GM21526 (cell line): ENCODE measurements around the gene ZNF540.
"Not testable (repeated sequence)": the region's sequence is repeated elsewhere in the genome, so short reads cannot be mapped to it uniquely, and the experiment has no call there.

Experiments used
- ATAC-seq: cut with Tn5 transposase; IDR thresholded peaks from one replicate; pipeline ENCODE4 v1.9.1; 2021; ENCODE audit warnings: moderate library complexity; ENCODE audit not compliant: unreplicated experiment, low FRiP score

The ZNF540 gene

GRCh38 chr19:37594304-37594981 lies at the start of gene ZNF540, which contains the start of gene ZNF571:
ZNF540 (plus strand) TSS chr19:37594876; CDS start chr19:37598448, 3,572 bp downstream.
ZNF571 (minus strand) TSS chr19:37594792; CDS start chr19:37586676, 8,116 bp downstream.
- ATAC-seq = peak; percentile 94

GRCh38 chr19:37551129-37551993 lies 43.3 kb upstream of the ZNF540 start:
- ATAC-seq = no peak

- no peak for ATAC-seq
Measured at GRCh38 chr19:37563518-37563917, 31.2 kb upstream of the ZNF540 start.

- ATAC-seq = no peak
Measured at GRCh38 chr19:37564624-37565369, 29.9 kb upstream of the ZNF540 start.

GRCh38 chr19:37565370-37565669 lies 29.4 kb upstream of the ZNF540 start:
- no peak for ATAC-seq

GRCh38 chr19:37572203-37572602 lies 22.5 kb upstream of the ZNF540 start:
- no peak for ATAC-seq

- ATAC-seq = no peak
Measured at GRCh38 chr19:37583340-37583739, 11.3 kb upstream of the ZNF540 start.

- ATAC-seq = peak; percentile 40
Measured at GRCh38 chr19:37593996-37594303, 726 bp upstream of the ZNF540 start.

- ATAC-seq = peak; percentile 35
Measured at GRCh38 chr19:37594982-37595382, 306 bp downstream of the ZNF540 start.

GRCh38 chr19:37635076-37636056 lies 40.7 kb downstream of the ZNF540 start:
- ATAC-seq = no peak

- ATAC-seq = no peak
Measured at GRCh38 chr19:37654118-37654517, 59.4 kb downstream of the ZNF540 start.

- ATAC-seq = peak; percentile 33
Measured at GRCh38 chr19:37654629-37655300, 60.1 kb downstream of the ZNF540 start.

- ATAC-seq = peak; percentile 56
Measured at GRCh38 chr19:37655301-37655688, 60.6 kb downstream of the ZNF540 start, which contains the start of gene ZFP30. ZFP30 (minus strand) TSS chr19:37655465; CDS start chr19:37647822, 7,643 bp downstream.

GRCh38 chr19:37655689-37656371 lies 61.2 kb downstream of the ZNF540 start:
- ATAC-seq = peak; percentile 59

GRCh38 chr19:37657157-37657556 lies 62.5 kb downstream of the ZNF540 start:
- ATAC-seq = not testable (repeated sequence)
